ES-I3 (cell line): ENCODE results near the gene GRIFIN.

Experiments
- H3K36me3 ChIP-seq: 2 replicates; pipeline ENCODE4 v1.6.1; 2013; ENCODE audit warnings: mild to moderate bottlenecking, low read length, control low read depth, moderate library complexity; ENCODE audit not compliant: insufficient read depth
- H3K4me1 ChIP-seq: 2 replicates; pipeline ENCODE4 v1.6.1; 2013; ENCODE audit warnings: mild to moderate bottlenecking, control low read depth, low read length; ENCODE audit not compliant: insufficient read depth
- H3K9ac ChIP-seq: 2 replicates; pipeline ENCODE4 v1.6.1; 2013; ENCODE audit warnings: low read depth, mild to moderate bottlenecking, low read length, moderate library complexity
- H3K9me3 ChIP-seq: 2 replicates; pipeline ENCODE4 v1.6.1; 2013; ENCODE audit warnings: mild to moderate bottlenecking, low read length, moderate library complexity; ENCODE audit not compliant: control insufficient read depth, insufficient read depth

Gene GRIFIN

DNA sequence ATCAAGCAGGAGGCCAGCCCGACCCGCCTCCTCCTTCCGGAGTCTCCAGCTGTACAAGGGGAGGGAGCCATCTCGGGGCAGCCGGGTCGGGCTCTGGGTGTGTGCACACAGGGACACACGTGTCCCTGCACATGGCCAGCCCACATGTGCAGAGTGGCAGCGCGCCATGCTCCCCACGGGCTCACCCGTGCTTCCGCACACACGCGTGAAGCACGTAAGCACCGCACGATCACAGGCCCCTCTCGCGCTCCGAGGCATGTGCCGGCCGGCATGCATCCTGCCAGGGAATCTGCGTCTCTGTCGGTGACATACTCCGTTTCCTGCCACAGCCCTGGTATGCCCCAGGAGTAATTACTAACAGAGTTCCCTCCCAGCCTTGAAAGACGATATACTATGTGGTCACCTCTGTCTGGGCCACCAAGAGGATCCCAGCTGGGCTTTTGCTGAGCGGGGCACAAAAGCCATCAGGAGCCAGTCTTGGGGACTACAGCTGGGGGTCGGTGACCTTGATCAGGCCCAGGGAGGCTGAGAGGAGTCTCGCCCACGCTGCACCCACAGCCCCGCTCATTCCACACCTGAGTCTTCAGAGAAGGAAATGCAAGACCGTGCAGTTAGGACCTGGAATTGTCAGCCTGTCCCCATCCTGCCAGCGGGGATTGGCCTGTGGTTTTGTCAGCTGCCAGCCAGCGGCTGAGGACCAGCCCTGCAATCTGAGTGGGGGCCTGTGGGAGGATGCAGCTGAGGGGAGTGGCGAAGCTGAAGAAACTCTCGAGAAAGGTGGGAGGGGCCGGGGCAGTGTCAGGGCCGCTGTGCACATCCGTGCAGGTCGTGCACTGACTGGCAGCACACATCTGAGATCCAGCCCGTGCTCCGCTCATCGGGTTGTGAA lies 32.4 kb upstream of the GRIFIN start:
- no peak overlapping the region for H3K9ac ChIP-seq
- H3K36me3 ChIP-seq: no peaks in the 10 kb centered on the region
- no peaks in the 10 kb centered on the region for H3K9me3 ChIP-seq
- no peaks in the 10 kb centered on the region; the same call in 1 of the 2 replicates for H3K4me1 ChIP-seq

DNA sequence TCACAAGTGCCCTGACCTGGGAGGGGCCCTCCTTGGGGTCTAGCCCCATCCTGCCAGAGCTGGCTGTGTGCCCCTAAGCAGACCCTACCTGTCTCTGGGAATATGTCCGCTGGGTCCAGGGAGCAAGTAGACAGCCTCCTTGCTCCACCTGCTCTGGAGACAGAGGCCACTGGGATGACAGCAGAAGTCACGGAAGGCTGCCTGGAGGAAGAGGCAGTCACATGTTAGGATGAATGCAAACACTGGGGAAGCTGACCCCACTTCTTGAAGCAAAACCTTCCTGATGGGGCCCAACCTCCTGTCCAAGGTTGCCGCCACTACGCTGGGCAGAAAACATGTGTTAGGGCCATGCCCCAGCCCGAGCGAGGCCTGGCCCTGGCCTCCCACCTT lies 31.7 kb upstream of the GRIFIN start:
- no peak overlapping the region for H3K9ac ChIP-seq
- H3K9me3 ChIP-seq: no peaks in the 10 kb centered on the region
- no peaks in the 10 kb centered on the region for H3K36me3 ChIP-seq
- no peaks in the 10 kb centered on the region; the same call in 1 of the 2 replicates for H3K4me1 ChIP-seq

DNA sequence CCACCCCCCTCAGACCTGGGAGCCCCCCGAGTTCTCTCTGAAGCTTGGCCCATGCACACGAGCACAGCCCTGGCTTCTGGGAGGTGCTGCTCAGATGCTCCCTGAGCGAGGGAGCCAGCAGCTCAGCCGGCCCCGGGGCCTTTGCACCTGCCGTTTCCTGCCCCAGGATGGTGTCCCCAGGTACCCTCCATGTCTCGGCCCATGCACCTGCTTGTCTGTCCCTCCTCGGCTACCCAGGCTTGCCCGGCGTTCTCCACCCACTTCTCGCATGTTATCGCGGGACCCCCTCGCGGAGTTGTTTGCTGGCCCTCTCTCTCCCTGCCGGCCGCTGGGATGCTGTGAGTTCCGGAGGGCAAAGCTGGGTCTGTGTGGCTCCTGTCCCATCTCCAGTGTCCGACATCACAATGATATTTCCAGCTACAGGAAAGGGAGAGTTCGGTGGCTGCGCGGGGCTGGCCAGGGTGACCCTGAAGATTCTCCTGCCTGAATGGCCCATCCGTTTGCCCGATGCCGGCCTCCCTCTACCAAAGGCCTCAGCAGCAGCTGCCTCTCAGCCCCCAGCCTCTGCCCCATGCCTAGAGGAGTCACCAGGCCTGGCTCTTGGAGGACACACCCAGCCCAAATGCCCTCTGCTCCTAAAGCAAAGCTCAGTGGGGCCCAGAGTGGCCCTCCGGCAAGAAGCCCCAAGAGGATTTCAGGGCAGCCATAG lies 31.2 kb upstream of the GRIFIN start:
- H3K4me1 ChIP-seq: no peaks in the 10 kb centered on the region; the same call in 1 of the 2 replicates
- H3K9ac ChIP-seq: no peak overlapping the region
- no peaks in the 10 kb centered on the region for H3K36me3 ChIP-seq
- no peaks in the 10 kb centered on the region for H3K9me3 ChIP-seq

DNA sequence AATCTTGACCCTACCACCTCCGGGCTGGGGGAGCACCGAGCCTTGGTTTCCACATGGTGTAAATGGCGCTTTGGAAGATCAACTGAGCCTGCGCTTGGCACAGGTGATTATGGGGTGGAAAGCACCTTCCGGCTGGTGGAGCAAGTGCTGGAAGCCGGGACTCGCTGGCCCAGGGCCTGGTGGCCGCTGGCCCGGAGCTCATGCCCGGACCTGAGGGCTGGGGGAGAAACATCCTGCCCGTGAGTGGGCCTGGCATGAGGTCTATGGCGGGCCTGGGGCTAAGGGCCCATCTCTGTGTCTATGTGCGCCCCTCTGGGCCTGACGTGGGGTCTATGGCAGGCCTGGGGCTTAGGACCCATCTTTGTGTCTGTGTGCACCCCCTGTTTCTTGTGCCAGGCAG lies 29.2 kb upstream of the GRIFIN start:
- Histone ChIP-seq H3K36me3 (no peaks in the 10 kb centered on the region), H3K9ac (no peak overlapping the region), H3K4me1 (no peaks in the 10 kb centered on the region; the same call in 1 of the 2 replicates), H3K9me3 (no peaks in the 10 kb centered on the region)

DNA sequence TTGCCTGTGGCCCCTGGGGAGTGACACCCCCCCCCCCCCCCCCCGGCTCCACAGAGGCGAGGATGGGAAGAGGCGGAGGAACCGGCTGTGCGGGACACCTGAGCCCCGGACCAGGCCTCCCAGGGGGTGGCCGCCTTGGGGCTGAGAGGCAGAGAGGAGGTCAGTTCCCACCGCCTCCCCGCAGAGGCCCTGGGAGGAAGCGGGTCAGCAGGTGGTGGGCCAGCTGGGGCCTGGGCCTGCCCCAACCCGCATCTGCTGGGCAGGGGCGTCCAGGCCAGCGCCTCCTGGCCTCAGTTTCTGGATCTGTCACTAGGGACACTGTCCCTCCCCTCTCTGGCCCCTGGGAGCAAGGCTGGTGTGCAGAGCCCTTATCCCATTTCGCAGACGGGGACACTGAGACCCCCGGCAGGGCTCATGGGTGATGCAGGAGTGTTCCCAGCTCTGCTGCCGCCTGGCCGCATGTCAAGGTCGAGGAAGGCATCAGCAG lies 28.7 kb upstream of the GRIFIN start:
- Histone ChIP-seq H3K4me1 (peaks cover 3% of the 10 kb centered on the region; the same call in 1 of the 2 replicates), H3K36me3 (no peaks in the 10 kb centered on the region), H3K9me3 (no peaks in the 10 kb centered on the region), H3K9ac (no peak overlapping the region)

DNA sequence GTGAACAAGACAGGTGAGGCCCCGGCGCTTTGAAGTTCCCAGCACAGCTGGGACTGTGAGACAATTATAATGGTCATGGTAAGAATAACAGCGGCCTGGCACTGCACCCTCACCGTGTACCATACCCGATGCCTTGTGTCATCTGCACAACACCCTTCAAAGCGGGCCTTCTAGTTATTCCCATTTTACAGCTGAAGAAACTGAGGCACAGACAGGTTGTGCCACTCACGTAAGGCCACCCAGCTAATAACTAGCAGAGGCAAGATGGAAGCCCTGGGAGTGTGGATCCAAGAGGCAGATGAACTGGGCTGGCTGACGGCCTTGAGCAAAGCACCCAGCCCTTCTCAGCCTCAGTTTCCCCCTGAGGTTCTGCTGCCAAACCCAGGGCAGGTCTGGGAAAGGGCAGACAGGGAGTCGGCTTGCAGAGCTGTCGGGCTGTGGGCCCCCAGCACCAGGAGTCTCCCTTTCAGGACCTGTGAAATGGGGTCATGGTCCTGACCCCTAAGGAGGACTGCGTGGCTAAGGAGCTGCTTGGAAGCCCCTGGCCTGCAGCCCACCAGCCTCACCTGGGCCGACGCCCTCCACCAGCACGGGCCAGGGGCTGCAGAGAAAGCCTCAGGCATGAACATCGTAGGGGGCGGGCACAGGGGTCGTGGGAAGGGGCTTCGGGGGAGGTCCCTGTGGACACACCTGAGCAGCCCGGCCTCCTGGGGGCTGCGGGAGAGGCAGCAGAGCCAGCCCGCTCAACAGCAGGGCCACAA lies 28.1 kb upstream of the GRIFIN start:
- no peaks in the 10 kb centered on the region for H3K36me3 ChIP-seq
- no peaks in the 10 kb centered on the region for H3K9me3 ChIP-seq
- peaks cover 9% of the 10 kb centered on the region; the same call in 1 of the 2 replicates for H3K4me1 ChIP-seq
- no peak overlapping the region for H3K9ac ChIP-seq

DNA sequence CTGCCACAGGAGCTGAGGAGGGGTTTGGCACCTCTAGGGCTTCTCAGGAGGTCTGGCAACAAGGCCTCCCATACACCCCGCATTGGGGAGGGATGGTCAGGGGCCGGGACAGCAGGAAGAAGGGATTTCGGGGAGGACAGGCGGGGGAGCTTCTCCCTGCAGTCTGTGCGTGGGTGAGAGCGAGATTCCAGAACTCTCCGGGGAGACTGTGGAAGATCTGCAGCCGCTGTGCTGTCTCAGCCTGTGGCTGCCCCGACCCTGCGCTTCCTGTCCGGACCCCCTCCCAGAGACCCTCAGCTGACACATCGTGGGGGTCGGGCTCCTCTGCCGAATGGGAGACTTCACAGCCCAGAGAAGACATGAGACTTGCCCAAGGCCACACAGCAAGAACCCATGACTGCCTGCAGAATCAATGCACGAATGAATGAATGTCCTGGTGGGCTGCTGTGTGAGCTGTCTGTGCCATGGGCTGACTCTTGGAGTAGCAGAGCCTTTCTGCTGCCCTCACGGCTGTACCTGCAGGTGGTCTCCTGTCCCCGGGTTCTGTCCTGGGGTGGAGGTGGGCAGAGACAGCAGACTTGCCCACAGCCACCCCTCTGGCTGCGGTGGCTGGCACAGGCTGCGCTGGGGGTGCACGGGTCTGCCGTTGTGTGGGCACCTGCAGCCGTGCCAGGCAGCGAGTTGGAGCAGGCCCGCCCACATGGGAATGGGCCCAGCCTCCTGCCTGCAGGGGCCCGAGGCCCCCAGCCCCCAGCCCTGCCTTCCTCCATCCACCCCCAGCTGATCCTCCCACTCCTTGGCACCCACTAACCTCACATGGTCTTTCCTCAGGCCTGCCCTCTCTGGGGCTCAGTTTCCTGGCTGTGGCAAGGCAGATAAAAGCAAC lies 27.1 kb upstream of the GRIFIN start:
- Histone ChIP-seq H3K4me1 (peaks cover 17% of the 10 kb centered on the region; the same call in 1 of the 2 replicates), H3K9me3 (no peaks in the 10 kb centered on the region), H3K36me3 (no peaks in the 10 kb centered on the region), H3K9ac (no peak overlapping the region)

DNA sequence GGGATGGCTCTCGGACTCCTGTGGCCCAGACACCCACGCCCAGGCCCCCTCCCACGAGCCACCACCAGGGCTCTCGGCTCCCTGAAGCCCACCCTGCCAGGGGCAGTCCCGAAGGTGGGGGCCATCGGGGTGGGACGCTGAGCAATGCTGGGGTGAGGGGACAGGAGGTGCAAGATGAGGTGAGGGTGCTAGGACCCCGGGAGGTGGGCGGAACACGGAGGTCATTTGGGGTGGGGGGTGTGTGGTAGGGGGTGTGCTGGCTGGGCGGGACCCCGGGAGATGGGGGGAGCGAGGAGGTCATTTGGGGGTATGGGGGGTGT lies 26.4 kb upstream of the GRIFIN start:
- Histone ChIP-seq H3K9me3 (no peaks in the 10 kb centered on the region), H3K36me3 (no peaks in the 10 kb centered on the region), H3K4me1 (peaks cover 22% of the 10 kb centered on the region; the same call in 1 of the 2 replicates), H3K9ac (no peak overlapping the region)

DNA sequence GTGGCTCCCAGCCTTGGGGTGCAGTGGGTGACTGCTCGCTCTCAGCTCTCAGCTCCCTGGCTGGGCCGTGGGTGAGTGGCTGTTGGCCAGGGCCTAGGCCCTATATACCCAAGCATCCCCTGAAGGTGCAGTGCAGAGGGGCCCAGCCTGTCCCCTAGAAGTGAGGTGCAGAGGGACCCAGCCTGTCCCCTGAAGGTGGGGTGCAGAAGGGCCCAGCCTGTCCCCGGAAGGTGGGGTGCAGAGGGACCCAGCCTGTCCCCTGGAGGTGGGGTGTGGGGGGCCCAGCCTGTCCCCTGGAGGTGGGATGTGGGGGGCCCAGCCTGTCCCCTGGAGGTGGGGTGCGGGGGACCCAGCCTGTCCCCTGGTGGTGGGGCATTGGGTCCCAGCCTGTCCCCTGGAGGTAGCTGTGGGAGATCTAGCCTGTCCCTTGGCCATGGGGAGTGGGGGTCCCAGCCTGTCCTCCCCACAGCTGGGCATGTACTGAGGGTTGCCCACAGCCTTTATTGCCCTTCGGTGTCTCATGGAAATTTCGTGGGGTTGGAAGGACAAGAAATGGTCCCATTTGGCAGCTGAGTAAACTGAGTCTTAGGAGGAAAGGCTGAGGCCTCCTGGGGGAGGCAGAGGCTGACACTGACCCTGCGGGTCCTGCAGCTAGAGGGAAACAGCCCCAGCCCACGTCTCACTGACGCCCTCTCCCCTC lies 25.9 kb upstream of the GRIFIN start:
- Histone ChIP-seq H3K4me1 (peaks cover 22% of the 10 kb centered on the region; the same call in 1 of the 2 replicates), H3K36me3 (no peaks in the 10 kb centered on the region), H3K9ac (no peak overlapping the region), H3K9me3 (no peaks in the 10 kb centered on the region)

DNA sequence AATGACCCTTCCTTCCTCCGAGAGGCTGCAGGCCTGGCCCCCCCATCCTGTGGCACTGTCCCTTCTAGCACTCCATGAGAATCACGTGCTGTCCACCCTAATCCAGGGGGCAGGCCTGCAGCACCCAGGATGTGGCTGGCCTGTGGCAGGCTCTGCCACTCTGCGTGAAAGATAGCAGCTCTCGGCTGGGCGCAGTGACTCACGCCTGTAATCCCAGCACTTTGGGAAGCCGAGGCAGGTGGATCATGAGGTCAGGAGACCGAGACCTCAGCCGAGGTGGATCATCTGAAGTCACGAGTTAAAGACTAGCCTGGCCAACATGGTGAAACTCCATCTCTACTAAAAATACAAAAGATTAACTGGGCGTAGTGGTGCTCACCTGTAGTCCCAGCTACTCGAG lies 24.5 kb upstream of the GRIFIN start:
- H3K36me3 ChIP-seq: no peaks in the 10 kb centered on the region
- H3K9ac ChIP-seq: no peak overlapping the region
- no peaks in the 10 kb centered on the region for H3K9me3 ChIP-seq
- H3K4me1 ChIP-seq: peaks cover 25% of the 10 kb centered on the region; the same call in 1 of the 2 replicates

DNA sequence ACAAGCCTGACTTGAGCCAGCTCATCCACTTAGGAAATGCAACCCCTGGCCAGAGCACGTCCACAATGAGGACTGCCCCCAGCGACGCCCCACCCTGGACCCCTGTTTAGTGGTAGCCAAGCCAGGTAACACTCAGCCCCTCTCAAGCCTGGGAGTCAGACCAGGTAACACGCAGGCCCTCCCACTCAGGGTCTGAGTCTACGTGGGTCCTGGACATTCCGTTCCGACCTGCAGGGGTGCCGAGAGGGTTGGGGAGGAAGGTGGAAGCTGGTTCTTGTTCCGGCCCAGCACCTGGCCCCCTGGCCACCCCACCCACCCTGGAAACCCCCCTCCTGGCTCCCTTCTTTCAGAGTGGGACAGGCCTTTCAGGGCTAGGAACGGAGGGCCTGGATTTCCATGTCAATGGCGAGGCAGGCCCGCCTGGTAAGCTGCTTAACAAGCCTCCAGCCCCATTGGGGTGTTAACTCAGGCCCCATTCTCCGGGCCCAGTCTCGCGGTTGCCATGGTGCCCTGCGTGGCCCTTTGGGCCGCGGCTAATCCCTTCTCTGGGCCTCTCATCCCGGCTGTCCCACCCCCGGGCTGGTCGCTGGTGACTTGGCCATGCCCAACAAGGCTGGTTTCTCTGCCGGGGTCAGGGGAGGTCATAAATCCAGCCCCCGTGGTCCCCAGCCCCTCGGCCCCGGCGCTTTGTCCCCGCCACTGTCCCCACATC lies 23.7 kb upstream of the GRIFIN start:
- Histone ChIP-seq H3K4me1 (peaks cover 28% of the 10 kb centered on the region; the same call in 1 of the 2 replicates), H3K9ac (no peak overlapping the region), H3K9me3 (no peaks in the 10 kb centered on the region), H3K36me3 (no peaks in the 10 kb centered on the region)

DNA sequence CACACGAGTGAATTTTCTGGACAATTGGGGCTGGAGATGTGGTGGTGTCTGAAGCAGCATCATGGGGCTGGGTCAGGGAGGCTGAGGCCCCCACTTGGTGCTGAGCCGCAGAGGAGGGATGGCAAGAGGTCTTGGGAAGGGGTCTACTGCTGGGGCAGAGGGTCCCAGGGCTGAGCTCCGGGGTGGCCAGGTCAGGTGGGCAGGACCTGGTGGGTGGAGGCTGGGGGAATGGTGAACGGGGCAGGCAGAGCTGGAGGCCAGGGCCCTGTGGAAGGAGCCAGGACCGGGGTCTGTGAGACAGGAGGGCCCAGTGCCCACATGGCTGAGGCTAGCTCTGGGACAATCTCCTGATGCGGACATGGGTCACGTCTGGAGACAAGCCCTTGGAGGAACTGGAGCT lies 23.0 kb upstream of the GRIFIN start:
- Histone ChIP-seq H3K9ac (no peak overlapping the region), H3K4me1 (peaks cover 31% of the 10 kb centered on the region; the same call in 1 of the 2 replicates), H3K9me3 (no peaks in the 10 kb centered on the region), H3K36me3 (no peaks in the 10 kb centered on the region)
